ENCODE measurements around the gene MED12.

Gene MED12

GRCh38 chrX:71109051-71109450 is 9.3 kb upstream of the MED12 start:
- peak overlapping the region; percentile 84 for H3K4me3 ChIP-seq (ENCODE audit: low read depth, low read length)
- peak; percentile 29 for DNase-seq (ENCODE audit: low read depth)
- TF ChIP-seq MYC (IDR thresholded peaks at IDR 0.05; ENCODE audit: low read depth, low read length) (no peak), MAX (IDR thresholded peaks at IDR 0.05; ENCODE audit: low read depth, low read length) (no peak), POLR2A (IDR thresholded peaks at IDR 0.05; ENCODE audit: extremely low read depth, insufficient read length) (no peak), CTCF (IDR thresholded peaks at IDR 0.05; ENCODE audit: low read depth, low read length) (no peak)

DNA sequence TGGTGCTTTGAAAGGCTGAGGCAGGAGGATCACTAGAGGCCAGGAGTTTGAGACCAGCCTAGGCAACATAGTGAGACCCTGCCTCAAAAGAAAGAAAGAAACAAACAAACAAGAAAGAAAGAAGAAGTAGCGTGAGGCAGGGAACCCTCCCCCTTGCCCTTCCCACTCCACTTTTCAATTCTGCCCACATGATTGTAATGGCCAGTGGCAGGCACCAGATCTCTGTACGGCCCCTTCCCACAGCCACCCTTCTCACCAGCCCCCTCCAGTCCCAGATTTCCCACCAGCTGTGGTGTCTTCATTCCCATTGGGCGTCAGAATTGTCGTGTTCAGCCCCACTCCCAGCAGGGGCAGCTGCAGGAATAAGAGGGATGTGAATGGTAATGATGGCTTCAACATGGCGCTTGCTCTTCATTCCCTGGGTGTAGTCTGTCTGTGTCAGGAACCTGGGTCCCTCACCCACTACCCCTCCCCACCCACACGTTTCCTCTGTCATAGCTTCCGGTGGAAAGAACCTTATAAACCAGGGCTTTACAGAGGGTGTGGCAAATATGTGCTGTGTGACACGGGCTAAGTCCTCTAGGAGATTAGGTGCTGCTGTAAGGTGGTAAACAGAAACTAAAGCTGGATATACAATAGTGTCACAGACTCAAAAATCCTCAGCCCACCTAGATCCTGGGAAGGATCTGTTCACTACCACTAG is 7.1 kb upstream of the MED12 start, which contains the start of gene IL2RG:
TSS of gene IL2RG (minus strand) at position 437 of the 703 bp plus-strand sequence. CDS start at position 399, 38 bp downstream.
- TF ChIP-seq CTCF (IDR thresholded peaks at IDR 0.05; ENCODE audit: low read depth, low read length): no peak
- no peak for TF ChIP-seq MYC (IDR thresholded peaks at IDR 0.05; ENCODE audit: low read depth, low read length)
- TF ChIP-seq MAX (IDR thresholded peaks at IDR 0.05; ENCODE audit: low read depth, low read length): no peak
- TF ChIP-seq POLR2A (IDR thresholded peaks at IDR 0.05; ENCODE audit: extremely low read depth, insufficient read length): peak; percentile 88
- peak; percentile 87 for DNase-seq (ENCODE audit: low read depth)
- H3K4me3 ChIP-seq (ENCODE audit: low read depth, low read length): peak within 1 kb of the TSS; percentile 84

GRCh38 chrX:71111921-71112431 is 6.4 kb upstream of the MED12 start:
- peak; percentile 73 for DNase-seq (ENCODE audit: low read depth)
- peak overlapping the region; percentile 84 for H3K4me3 ChIP-seq (ENCODE audit: low read depth, low read length)
- TF ChIP-seq POLR2A (IDR thresholded peaks at IDR 0.05; ENCODE audit: extremely low read depth, insufficient read length): no peak
- TF ChIP-seq MAX (IDR thresholded peaks at IDR 0.05; ENCODE audit: low read depth, low read length): no peak
- TF ChIP-seq CTCF (IDR thresholded peaks at IDR 0.05; ENCODE audit: low read depth, low read length): no peak
- TF ChIP-seq MYC (IDR thresholded peaks at IDR 0.05; ENCODE audit: low read depth, low read length): no peak

GRCh38 chrX:71117358-71117757 is 1.0 kb upstream of the MED12 start:
- no peak for DNase-seq (ENCODE audit: low read depth)
- TF ChIP-seq MAX (IDR thresholded peaks at IDR 0.05; ENCODE audit: low read depth, low read length): no peak
- no peak for TF ChIP-seq MYC (IDR thresholded peaks at IDR 0.05; ENCODE audit: low read depth, low read length)
- no peak for TF ChIP-seq CTCF (IDR thresholded peaks at IDR 0.05; ENCODE audit: low read depth, low read length)
- TF ChIP-seq POLR2A (IDR thresholded peaks at IDR 0.05; ENCODE audit: extremely low read depth, insufficient read length): no peak
- peak overlapping the region; percentile 71 for H3K4me3 ChIP-seq (ENCODE audit: low read depth, low read length)

DNA sequence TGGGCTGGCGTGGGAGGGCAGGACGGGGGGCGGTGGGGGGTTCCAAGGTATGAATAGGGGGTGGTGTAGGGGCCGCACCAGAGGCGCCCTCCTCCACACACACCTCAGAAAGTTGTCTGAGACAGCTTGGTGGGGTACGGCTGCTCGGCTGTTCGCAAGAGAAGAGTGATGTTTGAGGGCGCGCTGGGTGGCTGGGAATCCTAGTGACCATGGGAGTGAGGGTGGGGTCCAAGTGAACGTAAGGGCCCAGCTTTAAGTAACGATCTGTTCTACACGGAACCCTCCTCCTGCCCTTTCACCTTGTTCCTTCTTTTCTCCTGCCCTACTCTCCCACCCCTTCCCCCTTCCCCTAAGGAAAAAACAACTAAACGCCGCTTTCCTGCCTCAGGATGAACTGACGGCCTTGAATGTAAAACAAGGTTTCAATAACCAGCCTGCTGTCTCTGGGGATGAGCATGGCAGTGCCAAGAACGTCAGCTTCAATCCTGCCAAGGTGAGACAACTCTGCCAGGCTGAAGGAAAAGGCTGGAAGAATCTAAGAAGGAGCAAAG is 664 bp downstream of the MED12 start:
- TF ChIP-seq MYC (IDR thresholded peaks at IDR 0.05; ENCODE audit: low read depth, low read length) (no peak), POLR2A (IDR thresholded peaks at IDR 0.05; ENCODE audit: extremely low read depth, insufficient read length) (no peak), CTCF (IDR thresholded peaks at IDR 0.05; ENCODE audit: low read depth, low read length) (no peak), MAX (IDR thresholded peaks at IDR 0.05; ENCODE audit: low read depth, low read length) (no peak)

More for the DNA sequence above, 664 bp downstream of the MED12 start:
- H3K4me3 ChIP-seq (ENCODE audit: low read depth, low read length): peak overlapping the region; percentile 71
- DNase-seq (ENCODE audit: low read depth): no peak

Data from NB4 (cell line).